Fibroblast of mammary gland (primary cell): ENCODE measurements around the gene SV2C.
"Not testable (repeated sequence)": the region's sequence is repeated elsewhere in the genome, so short reads cannot be mapped to it uniquely, and the experiment has no call there.

ENCODE experiments used
- DNase-seq: peaks from one replicate; pipeline ENCODE4 v3.0.0-alpha.2; 2010; ENCODE audit warnings: low read depth
- H3K4me3 ChIP-seq: 2 replicates; pipeline ENCODE4 v1.5.1; 2011; ENCODE audit warnings: low read depth, mild to moderate bottlenecking, low read length, moderate library complexity; ENCODE audit not compliant: control insufficient read depth
- CTCF ChIP-seq: conservative IDR thresholded peaks from 2 replicates; pipeline ENCODE4 v1.5.1; 2011; ENCODE audit warnings: low read depth, low read length, inconsistent platforms; ENCODE audit not compliant: control insufficient read depth, insufficient read depth

SV2C gene

GRCh38 chr5:76294573-76294972 is 211.4 kb downstream of the SV2C start:
- no peak for TF ChIP-seq CTCF
- no peak overlapping the region for H3K4me3 ChIP-seq
- DNase-seq, result no peak

GRCh38 chr5:76298852-76299251 is 215.7 kb downstream of the SV2C start:
- no peak overlapping the region for H3K4me3 ChIP-seq
- no peak for TF ChIP-seq CTCF
- no peak for DNase-seq

- TF ChIP-seq CTCF, result no peak
- no peak for DNase-seq
- H3K4me3 ChIP-seq, result no peak overlapping the region
Observed at GRCh38 chr5:76299592-76299991, 216.4 kb downstream of the SV2C start.

- not testable (repeated sequence) for DNase-seq, H3K4me3 ChIP-seq
Observed at GRCh38 chr5:76301932-76302331, 218.7 kb downstream of the SV2C start.

GRCh38 chr5:76302661-76303060 is 219.5 kb downstream of the SV2C start:
- not testable (repeated sequence) for DNase-seq, H3K4me3 ChIP-seq

- TF ChIP-seq CTCF, result no peak
- no peak for DNase-seq
- H3K4me3 ChIP-seq, result no peak overlapping the region
Observed at GRCh38 chr5:76303921-76304320, 220.7 kb downstream of the SV2C start.

- DNase-seq, result no peak
- H3K4me3 ChIP-seq, result no peak overlapping the region
- TF ChIP-seq CTCF, result no peak
Observed at GRCh38 chr5:76305269-76305668, 222.1 kb downstream of the SV2C start.

GRCh38 chr5:76305775-76306174 is 222.6 kb downstream of the SV2C start:
- no peak overlapping the region for H3K4me3 ChIP-seq
- TF ChIP-seq CTCF, result no peak
- no peak for DNase-seq
